ENCODE measurements around the gene BCAP29. TPM values are rescaled to one million over a fixed set of nuclear protein-coding genes. Genes with fewer than 3 reads are reported as not detected.

BCAP29 gene
- total and polyA plus RNA-seq, 2 donors (not counting 1 experiment from before 2014, with no cell fraction given): 64.7 to 79.7 TPM

DNA sequence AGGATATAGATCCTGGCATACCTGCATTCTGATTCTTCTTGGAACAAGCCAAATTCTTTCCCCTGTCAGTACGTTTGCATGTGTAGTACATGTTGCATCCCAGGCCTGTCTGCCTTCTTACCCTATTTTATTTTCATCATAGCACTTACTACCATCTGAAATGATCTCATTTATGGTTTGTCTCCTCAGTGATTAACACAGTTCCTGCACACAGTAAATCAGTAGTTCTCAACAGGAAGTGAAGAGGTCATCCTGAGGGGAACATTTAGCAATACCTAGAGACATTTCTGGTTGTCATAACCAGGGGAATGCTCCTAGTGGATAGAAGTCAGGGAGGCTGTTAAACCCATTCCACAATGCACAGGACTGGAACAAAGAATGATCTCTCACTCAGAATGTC lies 42.4 kb downstream of the BCAP29 start:
- H3K4me2 ChIP-seq (ENCODE audit: extremely low read depth, insufficient read depth, low read length): no peak overlapping the region
- H3K4me1 ChIP-seq (ENCODE audit: control insufficient read depth, extremely low read depth, insufficient read depth, low read length): no peaks in the 10 kb centered on the region
- no peak overlapping the region for H2AFZ ChIP-seq (ENCODE audit: low read length)
- H3K9ac ChIP-seq (ENCODE audit: insufficient read depth, low read length): no peak overlapping the region
- H4K20me1 ChIP-seq (ENCODE audit: control insufficient read depth, extremely low read depth, insufficient read depth, low read length): no peaks in the 10 kb centered on the region
- TF ChIP-seq, protein P1, sequence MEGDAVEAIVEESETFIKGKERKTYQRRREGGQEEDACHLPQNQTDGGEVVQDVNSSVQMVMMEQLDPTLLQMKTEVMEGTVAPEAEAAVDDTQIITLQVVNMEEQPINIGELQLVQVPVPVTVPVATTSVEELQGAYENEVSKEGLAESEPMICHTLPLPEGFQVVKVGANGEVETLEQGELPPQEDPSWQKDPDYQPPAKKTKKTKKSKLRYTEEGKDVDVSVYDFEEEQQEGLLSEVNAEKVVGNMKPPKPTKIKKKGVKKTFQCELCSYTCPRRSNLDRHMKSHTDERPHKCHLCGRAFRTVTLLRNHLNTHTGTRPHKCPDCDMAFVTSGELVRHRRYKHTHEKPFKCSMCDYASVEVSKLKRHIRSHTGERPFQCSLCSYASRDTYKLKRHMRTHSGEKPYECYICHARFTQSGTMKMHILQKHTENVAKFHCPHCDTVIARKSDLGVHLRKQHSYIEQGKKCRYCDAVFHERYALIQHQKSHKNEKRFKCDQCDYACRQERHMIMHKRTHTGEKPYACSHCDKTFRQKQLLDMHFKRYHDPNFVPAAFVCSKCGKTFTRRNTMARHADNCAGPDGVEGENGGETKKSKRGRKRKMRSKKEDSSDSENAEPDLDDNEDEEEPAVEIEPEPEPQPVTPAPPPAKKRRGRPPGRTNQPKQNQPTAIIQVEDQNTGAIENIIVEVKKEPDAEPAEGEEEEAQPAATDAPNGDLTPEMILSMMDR (conservative IDR thresholded peaks at IDR 0.05 in 1 of 2, IDR thresholded peaks at IDR 0.05 in 1 of 2; ENCODE audit: low read depth in 1 of 2, low read length in 2 of 2): no peak
- TF ChIP-seq EZH2 (IDR thresholded peaks at IDR 0.05; ENCODE audit: low read length, missing control alignments): no peak
- no peak overlapping the region for H3K27ac ChIP-seq (ENCODE audit: insufficient read depth, low read length)
- no peak overlapping the region for H3K4me3 ChIP-seq (replicated peaks in 1 of 4; ENCODE audit: control extremely low read depth in 1 of 4, insufficient read depth in 1 of 4, low read depth in 3 of 4, low read length in 4 of 4)
- H3K79me2 ChIP-seq (ENCODE audit: control insufficient read depth, insufficient read depth, low read length): no peaks in the 10 kb centered on the region
- H3K27me3 ChIP-seq (ENCODE audit: control insufficient read depth, insufficient read depth, low read length): no peaks in the 10 kb centered on the region
- DNase-seq (ENCODE audit: low read depth in 2 of 2): peak; percentile 48 to 73
- peaks cover 2% of the 10 kb centered on the region for H3K36me3 ChIP-seq (ENCODE audit: control insufficient read depth, insufficient read depth, low read length)
- H3K9me3 ChIP-seq (ENCODE audit: control insufficient read depth, insufficient read depth, low read depth, low read length): no peaks in the 10 kb centered on the region

DNA sequence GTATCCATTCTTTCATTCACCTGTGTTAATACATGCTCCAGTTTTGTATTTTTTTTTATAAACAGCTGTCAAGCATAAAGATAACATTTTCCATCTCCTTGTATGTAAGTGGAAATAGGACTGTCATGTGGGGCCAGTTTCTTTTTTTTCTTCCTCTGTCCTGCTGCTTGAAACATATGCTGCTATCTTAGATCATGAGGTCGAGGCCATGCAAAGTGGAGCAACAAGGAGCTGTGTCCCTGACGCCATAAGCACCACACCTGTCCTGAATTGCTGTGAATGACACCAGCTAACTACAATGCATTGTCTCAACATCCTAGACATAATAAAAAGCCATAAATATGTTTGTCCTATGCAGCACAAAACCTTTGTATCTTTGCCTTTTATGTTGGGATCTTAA lies 42.8 kb downstream of the BCAP29 start:
- Histone ChIP-seq H3K27me3 (ENCODE audit: control insufficient read depth, insufficient read depth, low read length) (no peaks in the 10 kb centered on the region), H3K4me1 (ENCODE audit: control insufficient read depth, extremely low read depth, insufficient read depth, low read length) (no peaks in the 10 kb centered on the region), H2AFZ (ENCODE audit: low read length) (no peak overlapping the region), H3K27ac (ENCODE audit: insufficient read depth, low read length) (no peak overlapping the region), H3K9me3 (ENCODE audit: control insufficient read depth, insufficient read depth, low read depth, low read length) (no peaks in the 10 kb centered on the region), H3K9ac (ENCODE audit: insufficient read depth, low read length) (no peak overlapping the region), H3K79me2 (ENCODE audit: control insufficient read depth, insufficient read depth, low read length) (no peaks in the 10 kb centered on the region), H3K4me2 (ENCODE audit: extremely low read depth, insufficient read depth, low read length) (no peak overlapping the region), H4K20me1 (ENCODE audit: control insufficient read depth, extremely low read depth, insufficient read depth, low read length) (no peaks in the 10 kb centered on the region), H3K4me3 (replicated peaks in 1 of 4; ENCODE audit: control extremely low read depth in 1 of 4, insufficient read depth in 1 of 4, low read depth in 3 of 4, low read length in 4 of 4) (no peak overlapping the region), H3K36me3 (ENCODE audit: control insufficient read depth, insufficient read depth, low read length) (peaks cover 2% of the 10 kb centered on the region)
- no peak for DNase-seq (ENCODE audit: low read depth in 2 of 2)
- TF ChIP-seq EZH2 (IDR thresholded peaks at IDR 0.05; ENCODE audit: low read length, missing control alignments): no peak
- TF ChIP-seq, protein P1 (conservative IDR thresholded peaks at IDR 0.05 in 1 of 2, IDR thresholded peaks at IDR 0.05 in 1 of 2; ENCODE audit: low read depth in 1 of 2, low read length in 2 of 2): no peak

DNA sequence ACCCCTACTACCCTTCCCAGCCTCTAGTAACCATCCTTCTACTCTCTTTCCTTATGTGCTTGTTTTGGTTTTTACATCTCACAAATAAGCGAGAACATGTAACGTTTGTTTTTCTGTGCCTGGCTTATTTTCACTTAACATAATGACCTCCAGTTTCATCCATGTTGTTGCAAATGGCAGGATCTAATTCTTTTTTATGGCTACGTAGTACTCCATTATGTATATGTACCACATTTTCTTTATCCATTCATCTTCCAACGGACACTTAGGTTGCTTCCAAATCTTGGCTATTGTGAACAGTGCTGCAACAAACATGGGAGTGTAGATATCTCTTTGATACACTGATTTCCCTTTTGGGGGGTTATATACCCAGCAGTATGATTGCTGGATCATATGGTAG lies 47.0 kb downstream of the BCAP29 start:
- Histone ChIP-seq H3K79me2 (ENCODE audit: control insufficient read depth, insufficient read depth, low read length) (no peaks in the 10 kb centered on the region), H4K20me1 (ENCODE audit: control insufficient read depth, extremely low read depth, insufficient read depth, low read length) (no peaks in the 10 kb centered on the region), H3K4me3 (replicated peaks in 1 of 4; ENCODE audit: control extremely low read depth in 1 of 4, insufficient read depth in 1 of 4, low read depth in 3 of 4, low read length in 4 of 4) (no peak overlapping the region), H3K4me1 (ENCODE audit: control insufficient read depth, extremely low read depth, insufficient read depth, low read length) (no peaks in the 10 kb centered on the region), H3K27ac (ENCODE audit: insufficient read depth, low read length) (no peak overlapping the region), H3K4me2 (ENCODE audit: extremely low read depth, insufficient read depth, low read length) (no peak overlapping the region), H3K9me3 (ENCODE audit: control insufficient read depth, insufficient read depth, low read depth, low read length) (no peaks in the 10 kb centered on the region), H3K27me3 (ENCODE audit: control insufficient read depth, insufficient read depth, low read length) (no peaks in the 10 kb centered on the region), H3K9ac (ENCODE audit: insufficient read depth, low read length) (no peak overlapping the region), H2AFZ (ENCODE audit: low read length) (no peak overlapping the region), H3K36me3 (ENCODE audit: control insufficient read depth, insufficient read depth, low read length) (no peaks in the 10 kb centered on the region)
- DNase-seq (ENCODE audit: low read depth in 2 of 2): no peak
- no peak for TF ChIP-seq EZH2 (IDR thresholded peaks at IDR 0.05; ENCODE audit: low read length, missing control alignments)
- TF ChIP-seq, protein P1 (conservative IDR thresholded peaks at IDR 0.05 in 1 of 2, IDR thresholded peaks at IDR 0.05 in 1 of 2; ENCODE audit: low read depth in 1 of 2, low read length in 2 of 2): no peak

Data from fibroblast of lung (primary cell).